Stomach (tissue), 4 donors: ENCODE results near the gene ADGRD1.

Experiments used
- EP300 ChIP-seq: sonication (generic); formaldehyde crosslinking; IDR thresholded peaks from one replicate; pipeline ENCODE4 v1.6.1; 2017; ENCODE audit warnings: antibody characterized with exemption
- POLR2A ChIP-seq, 4 donors: fragments of 450-650 bp; IDR thresholded peaks; one replicate each; pipeline ENCODE4 v1.6.1; 2016; ENCODE audit warnings: antibody characterized with exemption in 4 of 4, control low read depth in 2 of 4, mild to moderate bottlenecking in 1 of 4, moderate library complexity in 1 of 4
- TF ChIP-seq, protein P1 (sequence below), 7 experiments: fragments of 450-650 bp in 4 of 7; fragments of 200-600 bp in 3 of 7; sonication (generic) in 3 of 7; IDR thresholded peaks; one replicate each; pipeline ENCODE4 v1.5.1; 2016 to 2019; ENCODE audit warnings: antibody characterized with exemption in 7 of 7, control low read depth in 2 of 7, mild to moderate bottlenecking in 1 of 7

DNA sequence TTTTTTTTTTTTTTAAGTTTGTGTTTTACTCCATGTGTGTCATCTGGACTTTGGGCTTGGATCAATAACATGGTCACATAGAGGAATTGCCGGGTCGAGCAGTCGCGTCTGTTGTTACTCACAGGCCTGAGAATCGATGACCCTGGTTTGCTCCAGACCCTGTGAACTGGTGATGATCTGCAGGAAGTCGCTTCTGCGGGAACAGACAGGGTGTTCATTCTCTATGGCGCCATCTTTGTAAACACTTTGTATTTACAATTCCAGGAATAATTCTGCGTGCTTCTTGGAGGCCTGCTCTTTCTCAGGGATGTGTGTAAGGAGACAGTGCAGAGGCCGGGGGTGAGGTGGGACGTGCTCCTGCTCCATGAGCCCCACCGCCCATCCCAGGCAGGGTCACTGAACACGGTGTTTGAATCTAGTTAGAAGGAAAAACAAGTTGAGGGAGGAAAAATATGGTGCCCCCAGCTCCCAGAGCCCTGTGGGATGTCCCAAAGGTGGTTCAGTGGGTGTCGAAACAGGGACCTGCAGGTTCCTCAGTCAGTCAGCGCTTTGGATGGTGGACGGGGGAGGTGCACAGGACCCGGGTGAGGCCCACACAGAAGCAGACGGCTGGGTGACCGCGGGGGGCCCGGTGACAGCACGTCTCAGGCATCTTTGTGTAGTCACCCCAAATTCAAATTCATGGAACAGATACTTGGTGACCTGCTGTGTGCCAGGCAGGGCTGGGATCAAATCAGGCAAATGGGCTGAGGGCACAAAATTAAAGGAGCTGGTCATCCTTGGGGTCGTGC lies 58.8 kb downstream of the ADGRD1 start:
- TF ChIP-seq, protein P1, sequence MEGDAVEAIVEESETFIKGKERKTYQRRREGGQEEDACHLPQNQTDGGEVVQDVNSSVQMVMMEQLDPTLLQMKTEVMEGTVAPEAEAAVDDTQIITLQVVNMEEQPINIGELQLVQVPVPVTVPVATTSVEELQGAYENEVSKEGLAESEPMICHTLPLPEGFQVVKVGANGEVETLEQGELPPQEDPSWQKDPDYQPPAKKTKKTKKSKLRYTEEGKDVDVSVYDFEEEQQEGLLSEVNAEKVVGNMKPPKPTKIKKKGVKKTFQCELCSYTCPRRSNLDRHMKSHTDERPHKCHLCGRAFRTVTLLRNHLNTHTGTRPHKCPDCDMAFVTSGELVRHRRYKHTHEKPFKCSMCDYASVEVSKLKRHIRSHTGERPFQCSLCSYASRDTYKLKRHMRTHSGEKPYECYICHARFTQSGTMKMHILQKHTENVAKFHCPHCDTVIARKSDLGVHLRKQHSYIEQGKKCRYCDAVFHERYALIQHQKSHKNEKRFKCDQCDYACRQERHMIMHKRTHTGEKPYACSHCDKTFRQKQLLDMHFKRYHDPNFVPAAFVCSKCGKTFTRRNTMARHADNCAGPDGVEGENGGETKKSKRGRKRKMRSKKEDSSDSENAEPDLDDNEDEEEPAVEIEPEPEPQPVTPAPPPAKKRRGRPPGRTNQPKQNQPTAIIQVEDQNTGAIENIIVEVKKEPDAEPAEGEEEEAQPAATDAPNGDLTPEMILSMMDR (IDR thresholded peaks at IDR 0.05): no peak
- TF ChIP-seq EP300 (no peak), POLR2A (IDR thresholded peaks at IDR 0.05) (no peak)
